ENCODE data around the gene EPN2.

DNA sequence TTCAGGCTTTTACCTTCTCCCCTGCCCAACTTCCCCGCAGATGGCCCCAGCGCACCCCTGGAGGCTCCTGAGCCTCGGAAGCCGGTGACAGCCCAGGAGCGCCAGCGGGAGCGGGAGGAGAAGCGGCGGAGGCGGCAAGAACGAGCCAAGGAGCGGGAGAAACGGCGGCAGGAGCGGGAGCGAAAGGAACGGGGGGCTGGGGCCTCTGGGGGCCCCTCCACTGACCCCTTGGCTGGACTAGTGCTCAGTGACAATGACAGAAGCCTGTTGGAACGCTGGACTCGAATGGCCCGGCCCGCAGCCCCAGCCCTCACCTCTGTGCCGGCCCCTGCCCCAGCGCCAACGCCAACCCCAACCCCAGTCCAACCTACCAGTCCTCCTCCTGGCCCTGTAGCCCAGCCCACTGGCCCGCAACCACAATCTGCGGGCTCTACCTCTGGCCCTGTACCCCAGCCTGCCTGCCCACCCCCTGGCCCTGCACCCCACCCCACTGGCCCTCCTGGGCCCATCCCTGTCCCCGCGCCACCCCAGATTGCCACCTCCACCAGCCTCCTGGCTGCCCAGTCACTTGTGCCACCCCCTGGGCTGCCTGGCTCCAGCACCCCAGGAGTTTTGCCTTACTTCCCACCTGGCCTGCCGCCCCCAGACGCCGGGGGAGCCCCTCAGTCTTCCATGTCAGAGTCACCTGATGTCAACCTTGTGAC lies 144.7 kb downstream of the EPN2 start:
- TF ChIP-seq, protein P1, sequence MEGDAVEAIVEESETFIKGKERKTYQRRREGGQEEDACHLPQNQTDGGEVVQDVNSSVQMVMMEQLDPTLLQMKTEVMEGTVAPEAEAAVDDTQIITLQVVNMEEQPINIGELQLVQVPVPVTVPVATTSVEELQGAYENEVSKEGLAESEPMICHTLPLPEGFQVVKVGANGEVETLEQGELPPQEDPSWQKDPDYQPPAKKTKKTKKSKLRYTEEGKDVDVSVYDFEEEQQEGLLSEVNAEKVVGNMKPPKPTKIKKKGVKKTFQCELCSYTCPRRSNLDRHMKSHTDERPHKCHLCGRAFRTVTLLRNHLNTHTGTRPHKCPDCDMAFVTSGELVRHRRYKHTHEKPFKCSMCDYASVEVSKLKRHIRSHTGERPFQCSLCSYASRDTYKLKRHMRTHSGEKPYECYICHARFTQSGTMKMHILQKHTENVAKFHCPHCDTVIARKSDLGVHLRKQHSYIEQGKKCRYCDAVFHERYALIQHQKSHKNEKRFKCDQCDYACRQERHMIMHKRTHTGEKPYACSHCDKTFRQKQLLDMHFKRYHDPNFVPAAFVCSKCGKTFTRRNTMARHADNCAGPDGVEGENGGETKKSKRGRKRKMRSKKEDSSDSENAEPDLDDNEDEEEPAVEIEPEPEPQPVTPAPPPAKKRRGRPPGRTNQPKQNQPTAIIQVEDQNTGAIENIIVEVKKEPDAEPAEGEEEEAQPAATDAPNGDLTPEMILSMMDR (IDR thresholded peaks at IDR 0.05; ENCODE audit: poor library complexity): no peak
- TF ChIP-seq EZH2 (IDR thresholded peaks at IDR 0.05; ENCODE audit: borderline replicate concordance): no peak
- TF ChIP-seq EZH2phosphoT487 (IDR thresholded peaks at IDR 0.05; ENCODE audit: low read depth, severe bottlenecking, unreplicated experiment): no peak

Data from hepatocyte (in vitro differentiated cells).